Measurements from ENCODE around the gene MBP. TPM values are rescaled to one million over a fixed set of nuclear protein-coding genes. Genes with fewer than 3 reads are reported as not detected.
A peak's percentile ranks its signal among the peaks of the same experiment; 100 is the strongest.

MBP gene
- total and polyA plus RNA-seq, 10 of the 15 experiments (the other 5 are each of a cell fraction or from before 2014, with no cell fraction given), result 12.2 to 67.8 (median 42.1) TPM

DNA sequence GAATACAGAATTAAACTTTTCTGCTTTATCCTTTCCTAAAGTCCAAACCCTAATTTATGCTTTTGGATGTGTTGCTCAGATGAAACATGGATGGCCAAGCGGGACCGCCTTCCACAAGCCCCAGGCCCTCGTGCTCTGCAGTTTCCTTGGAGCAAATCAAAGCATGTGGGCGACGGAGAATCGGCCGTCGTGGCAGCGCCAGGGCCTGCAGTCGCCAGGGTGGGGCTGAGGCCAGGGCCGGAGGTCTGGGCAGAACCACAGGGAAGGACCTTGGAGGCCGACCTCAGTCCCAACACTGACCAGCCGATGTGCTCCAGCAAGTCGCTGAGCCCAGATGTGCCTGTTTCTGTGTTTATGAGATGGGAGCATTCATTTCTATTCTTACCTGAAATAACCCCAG, 108.1 kb downstream of the MBP start:
- H3K9ac ChIP-seq (ENCODE audit: control insufficient read depth, insufficient read depth, low read length), result no peak overlapping the region
- no peaks in the 10 kb centered on the region for H4K20me1 ChIP-seq (ENCODE audit: control insufficient read depth, insufficient read depth)
- H3K36me3 ChIP-seq (ENCODE audit: control insufficient read depth in 2 of 2, insufficient read depth in 2 of 2, low read length in 1 of 2), result peaks cover 3 to 11% of the 10 kb centered on the region in 2 experiments; a peak in 3 of 4 replicates
- in situ Hi-C loops (cut with MboI) (no loop called here), intact Hi-C loops (cut with micrococcal nuclease; ENCODE audit: unreplicated experiment) (no loop called here)
- H2AFZ ChIP-seq (ENCODE audit: control insufficient read depth, low read depth, low read length), result no peak overlapping the region
- no peaks in the 10 kb centered on the region for H3K79me2 ChIP-seq (ENCODE audit: control insufficient read depth, insufficient read depth, low read length)
- no peaks in the 10 kb centered on the region for H3K9me3 ChIP-seq (replicated peaks; ENCODE audit: control insufficient read depth, insufficient read depth, low read length)
- CTCF ChIA-PET, result no interaction called here
- H3K27ac ChIP-seq (ENCODE audit: control insufficient read depth, insufficient read depth), result no peak overlapping the region
- RAD21 ChIA-PET (ENCODE audit: unreplicated experiment), result no interaction called here
- H3K4me3 ChIP-seq, result no peak overlapping the region
- TF ChIP-seq, protein P1, sequence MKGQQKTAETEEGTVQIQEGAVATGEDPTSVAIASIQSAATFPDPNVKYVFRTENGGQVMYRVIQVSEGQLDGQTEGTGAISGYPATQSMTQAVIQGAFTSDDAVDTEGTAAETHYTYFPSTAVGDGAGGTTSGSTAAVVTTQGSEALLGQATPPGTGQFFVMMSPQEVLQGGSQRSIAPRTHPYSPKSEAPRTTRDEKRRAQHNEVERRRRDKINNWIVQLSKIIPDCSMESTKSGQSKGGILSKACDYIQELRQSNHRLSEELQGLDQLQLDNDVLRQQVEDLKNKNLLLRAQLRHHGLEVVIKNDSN (IDR thresholded peaks at IDR 0.05; ENCODE audit: borderline replicate concordance, extremely low read length, insufficient read depth, low read depth, low read length), result no peak
- DNase-seq (ENCODE audit: low read depth, low spot score) (no peak), ATAC-seq (no peak), FAIRE-seq (no peak)
- BruUV-seq (replicated peaks), result no TSS peak
- POLR2A ChIA-PET, result no interaction called here
- H3K4me2 ChIP-seq (ENCODE audit: control insufficient read depth, insufficient read depth), result no peak overlapping the region
- WGBS (ENCODE audit: insufficient coverage, insufficient replicate concordance, low lambda C conversion rate, missing lambda C conversion rate), result 88% methylated on average over 14 of the region's 14 CpGs
- no peaks in the 10 kb centered on the region for H3K27me3 ChIP-seq (replicated peaks in 1 of 2; ENCODE audit: control insufficient read depth in 2 of 2, insufficient read depth in 2 of 2, low read length in 1 of 2)
- no peaks in the 10 kb centered on the region for H3K4me1 ChIP-seq (ENCODE audit: control insufficient read depth, insufficient read depth, low read length)
- SMC1A ChIA-PET (ENCODE audit: uncharacterized antibody, unreplicated experiment), result no interaction called here

DNA sequence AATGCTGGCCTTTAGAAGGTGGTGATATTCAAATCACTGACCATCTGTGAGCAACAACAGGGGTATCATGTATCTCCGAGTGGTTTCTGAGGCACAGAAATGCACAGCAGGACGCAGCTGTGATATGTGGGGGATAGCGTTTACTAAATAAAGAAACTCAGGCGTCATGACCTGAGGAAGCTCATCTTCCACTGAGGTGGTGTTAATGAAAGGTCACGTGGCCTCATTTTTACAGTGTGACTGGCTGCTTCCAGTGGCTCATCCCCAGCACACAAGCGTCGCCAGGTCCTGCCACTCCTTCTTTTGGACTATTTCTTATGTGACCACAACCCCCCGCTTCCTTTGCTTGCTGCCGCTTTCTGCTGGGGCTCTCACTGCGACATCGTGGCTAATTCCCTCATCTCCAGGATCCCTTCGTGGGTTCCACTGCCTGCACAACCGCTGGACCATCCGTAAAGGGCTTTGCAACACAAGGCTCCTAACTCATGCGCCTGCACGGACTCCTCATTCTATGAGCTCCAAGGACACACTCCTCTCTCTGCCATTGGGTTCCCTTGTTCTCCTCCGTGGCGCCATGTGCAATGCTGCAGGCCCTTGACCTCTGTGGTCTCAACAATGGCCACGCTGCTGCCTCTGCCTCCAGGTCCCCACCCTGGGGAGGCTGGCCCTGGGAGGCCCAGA, 109.3 kb downstream of the MBP start:
- ChIA-PET POLR2A (interaction anchor here (0.9 kb wide), 1 partner anchor 8 kb away, joined by 3 read pairs; no protein-coding TSS in a partner anchor), SMC1A (ENCODE audit: uncharacterized antibody, unreplicated experiment) (interaction anchor here (1.2 kb wide), 1 partner anchor 189 kb away, joined by 3 read pairs; no protein-coding TSS in a partner anchor), CTCF (interaction anchor here (0.6 to 1.0 kb wide), 2 partner anchors 23 to 239 kb away, joined by 3 read pairs; no protein-coding TSS in a partner anchor), RAD21 (ENCODE audit: unreplicated experiment) (no interaction called here)
- DNase-seq (ENCODE audit: low read depth, low spot score), result no peak
- ATAC-seq, result no peak; the same call in 2 of the 3 replicates
- H3K4me2 ChIP-seq (ENCODE audit: control insufficient read depth, insufficient read depth), result no peak overlapping the region
- in situ Hi-C loops (cut with MboI), result no loop called here
- no peaks in the 10 kb centered on the region for H3K79me2 ChIP-seq (ENCODE audit: control insufficient read depth, insufficient read depth, low read length)
- WGBS (ENCODE audit: insufficient coverage, insufficient replicate concordance, low lambda C conversion rate, missing lambda C conversion rate), result 81% methylated on average over 19 of the region's 19 CpGs
- BruUV-seq (replicated peaks), result no TSS peak
- intact Hi-C loops (cut with micrococcal nuclease; ENCODE audit: unreplicated experiment), result no loop called here
- H3K36me3 ChIP-seq (ENCODE audit: control insufficient read depth in 2 of 2, insufficient read depth in 2 of 2, low read length in 1 of 2), result peaks cover 3 to 11% of the 10 kb centered on the region in 2 experiments; a peak in 3 of 4 replicates
- no peaks in the 10 kb centered on the region for H3K4me1 ChIP-seq (ENCODE audit: control insufficient read depth, insufficient read depth, low read length)
- no peak for TF ChIP-seq ZZZ3 (IDR thresholded peaks at IDR 0.05; ENCODE audit: control insufficient read depth, insufficient read length, low read depth)
- TF ChIP-seq, protein P1 (IDR thresholded peaks at IDR 0.05; ENCODE audit: borderline replicate concordance, extremely low read length, insufficient read depth, low read depth, low read length), result peak; percentile 16
- TF ChIP-seq RELA (IDR thresholded peaks at IDR 0.05; ENCODE audit: borderline replicate concordance, partially characterized antibody), result no peak
- no peaks in the 10 kb centered on the region for H3K27me3 ChIP-seq (replicated peaks in 1 of 2; ENCODE audit: control insufficient read depth in 2 of 2, insufficient read depth in 2 of 2, low read length in 1 of 2)
- H3K9ac ChIP-seq (ENCODE audit: control insufficient read depth, insufficient read depth, low read length), result no peak overlapping the region
- no peak overlapping the region for H2AFZ ChIP-seq (ENCODE audit: control insufficient read depth, low read depth, low read length)
- no peaks in the 10 kb centered on the region for H3K9me3 ChIP-seq (replicated peaks; ENCODE audit: control insufficient read depth, insufficient read depth, low read length)
- H4K20me1 ChIP-seq (ENCODE audit: control insufficient read depth, insufficient read depth), result no peaks in the 10 kb centered on the region
- no peak overlapping the region for H3K27ac ChIP-seq (ENCODE audit: control insufficient read depth, insufficient read depth)
- no peak overlapping the region for H3K4me3 ChIP-seq
- FAIRE-seq, result no peak

Measured in GM12878 (cell line).